ENCODE data around the gene CLIC5. TPM values are rescaled to one million over a fixed set of nuclear protein-coding genes. Genes with fewer than 3 reads are reported as not detected.

Gene CLIC5
- total RNA-seq, 1 experiment from 2014 or later = 0.05 TPM

GRCh38 chr6:45961125-45961524, 54.5 kb downstream of the CLIC5 start:
- ChIA-PET POLR2A (no interaction called here), CTCF (interaction anchor here (0.6 kb wide), 1 partner anchor 1392 kb away, joined by 3 read pairs; no protein-coding TSS in a partner anchor)
- Histone ChIP-seq H3K27me3 (ENCODE audit: control insufficient read depth, insufficient read depth, low read length) (peaks cover 2% of the 10 kb centered on the region; the same call in 1 of the 2 replicates), H3K9me3 (ENCODE audit: control insufficient read depth, insufficient read depth, low read depth, low read length) (no peaks in the 10 kb centered on the region), H3K27ac (ENCODE audit: low read length) (no peak overlapping the region), H3K4me3 (ENCODE audit: low read depth in 2 of 2, low read length in 2 of 2) (no peak overlapping the region), H3K4me1 (ENCODE audit: control insufficient read depth, insufficient read depth, low read length) (no peaks in the 10 kb centered on the region), H3K36me3 (ENCODE audit: control insufficient read depth, insufficient read depth, low read length) (no peaks in the 10 kb centered on the region)
- BruUV-seq (replicated peaks) = no TSS peak
- in situ Hi-C loops (cut with HindIII; ENCODE audit: low pct_unique_long_range_greater_than_20kb, low sequenced_read_pairs) = no loop called here
- TF ChIP-seq REST (IDR thresholded peaks at IDR 0.05; ENCODE audit: insufficient read depth in 1 of 2, low read depth in 2 of 2, low read length in 1 of 2) (no peak), SIN3A (IDR thresholded peaks at IDR 0.05; ENCODE audit: borderline replicate concordance, insufficient read depth, low read depth, low read length) (no peak), POLR2AphosphoS5 (IDR thresholded peaks at IDR 0.05; ENCODE audit: low read depth, low read length) (no peak), CTCF (IDR thresholded peaks at IDR 0.05) (no peak), TCF7L2 (IDR thresholded peaks at IDR 0.05; ENCODE audit: low read depth, low read length) (no peak)
- intact Hi-C loops (cut with micrococcal nuclease; ENCODE audit: unreplicated experiment) = no loop called here
- ATAC-seq = no peak
- no peak for DNase-seq (ENCODE audit: low read depth, low spot score)

- CTCF ChIA-PET = no interaction called here
- Histone ChIP-seq H3K36me3 (ENCODE audit: control insufficient read depth, insufficient read depth, low read length) (no peaks in the 10 kb centered on the region; the same call in 1 of the 2 replicates), H3K4me3 (ENCODE audit: low read depth in 2 of 2, low read length in 2 of 2) (no peak overlapping the region), H3K27me3 (ENCODE audit: control insufficient read depth, insufficient read depth, low read length) (peaks cover 8% of the 10 kb centered on the region), H3K9me3 (ENCODE audit: control insufficient read depth, insufficient read depth, low read depth, low read length) (no peaks in the 10 kb centered on the region), H3K4me1 (ENCODE audit: control insufficient read depth, insufficient read depth, low read length) (no peaks in the 10 kb centered on the region), H3K27ac (ENCODE audit: low read length) (no peak overlapping the region)
- no peak for TF ChIP-seq TCF7L2 (IDR thresholded peaks at IDR 0.05; ENCODE audit: low read depth, low read length)
- no peak for TF ChIP-seq CTCF (IDR thresholded peaks at IDR 0.05)
- no peak for TF ChIP-seq SIN3A (IDR thresholded peaks at IDR 0.05; ENCODE audit: borderline replicate concordance, insufficient read depth, low read depth, low read length)
- TF ChIP-seq REST (IDR thresholded peaks at IDR 0.05; ENCODE audit: insufficient read depth in 1 of 2, low read depth in 2 of 2, low read length in 1 of 2) = no peak
- TF ChIP-seq POLR2AphosphoS5 (IDR thresholded peaks at IDR 0.05; ENCODE audit: low read depth, low read length) = no peak
- no peak for DNase-seq (ENCODE audit: low read depth, low spot score)
- no peak for ATAC-seq
- POLR2A ChIA-PET = no interaction called here
- in situ Hi-C loops (cut with HindIII; ENCODE audit: low pct_unique_long_range_greater_than_20kb, low sequenced_read_pairs) (no loop called here), intact Hi-C loops (cut with micrococcal nuclease; ENCODE audit: unreplicated experiment) (no loop called here)
- BruUV-seq (replicated peaks) = no TSS peak
These were observed 56.0 kb downstream of the CLIC5 start for GRCh38 chr6:45959534-45960145.

All from Panc1 (cell line).